Thoracic aorta (tissue), 2 donors: Measurements from ENCODE around the gene XPOT. TPM values are rescaled to one million over a fixed set of nuclear protein-coding genes. Genes with fewer than 3 reads are reported as not detected.

Experiments
- ATAC-seq: fragments of 150-250 bp; one replicate; pipeline ENCODE4 v1.8.0; 2017; ENCODE audit warnings: low read depth; ENCODE audit not compliant: insufficient number of reproducible peaks, low FRiP score
- DNase-seq: peaks from one replicate; pipeline ENCODE4 v3.0.0-alpha.2; 2020; ENCODE audit warnings: low spot score
- H3K27ac ChIP-seq, 2 donors: fragments of 200-600 bp; sonication (generic); 1 replicate in 1 of 2; 2 replicates in 1 of 2; pipeline ENCODE4 v1.5.1; 2016; ENCODE audit warnings: mild to moderate bottlenecking in 2 of 2, moderate library complexity in 2 of 2
- H3K27me3 ChIP-seq: fragments of 200-600 bp; sonication (generic); replicated peaks from 2 replicates; pipeline ENCODE4 v1.6.0; 2016; ENCODE audit warnings: mild to moderate bottlenecking; ENCODE audit not compliant: insufficient read depth
- H3K36me3 ChIP-seq: fragments of 200-600 bp; sonication (generic); one replicate; pipeline ENCODE4 v1.5.1; 2016
- H3K4me1 ChIP-seq, 2 donors: fragments of 200-600 bp; sonication (generic); 1 replicate in 1 of 2; 2 replicates in 1 of 2; pipeline versions ENCODE4 v1.5.1 to v1.6.0; 2016; ENCODE audit warnings: low read depth in 2 of 2, mild to moderate bottlenecking in 1 of 2; ENCODE audit not compliant: control insufficient read depth in 1 of 2
- H3K4me3 ChIP-seq: fragments of 200-600 bp; sonication (generic); 2 replicates; pipeline ENCODE4 v1.5.1; 2016; ENCODE audit warnings: mild to moderate bottlenecking
- H3K9me3 ChIP-seq: fragments of 200-600 bp; sonication (generic); 2 replicates; pipeline ENCODE4 v1.5.1; 2016
- CTCF ChIP-seq: fragments of 200-600 bp; sonication (generic); IDR thresholded peaks from one replicate; pipeline ENCODE4 v1.5.1; 2019; ENCODE audit warnings: antibody characterized with exemption
- total RNA-seq, 2 donors: library from RNA; depleted of rRNA; stranded (reverse); fragments of >200 nt; gene quantifications; one replicate each; pipeline versions ENCODE4 v1.1.0 to v1.2.3, GENCODE V29; 2016

The XPOT gene
- total RNA-seq, 2 donors from 2014 or later, result 50.1 to 53.0 TPM

- peaks cover 49% of the 10 kb centered on the region for H3K36me3 ChIP-seq
- no peak overlapping the region for H3K4me3 ChIP-seq
- no peaks in the 10 kb centered on the region for H3K27me3 ChIP-seq
- no peak for TF ChIP-seq CTCF
- H3K9me3 ChIP-seq, result no peaks in the 10 kb centered on the region
- DNase-seq (no peak), ATAC-seq (no peak)
- H3K27ac ChIP-seq, result no peak overlapping the region
- no peaks in the 10 kb centered on the region for H3K4me1 ChIP-seq
Measured at GRCh38 chr12:64433915-64434314, 29.7 kb downstream of the XPOT start.

- Histone ChIP-seq H3K27ac (no peak overlapping the region), H3K36me3 (peaks cover 23% of the 10 kb centered on the region), H3K27me3 (no peaks in the 10 kb centered on the region), H3K9me3 (no peaks in the 10 kb centered on the region), H3K4me3 (no peak overlapping the region), H3K4me1 (no peaks in the 10 kb centered on the region)
- no peak for DNase-seq
- ATAC-seq, result no peak
- TF ChIP-seq CTCF, result no peak
Measured at GRCh38 chr12:64440100-64440499, 35.9 kb downstream of the XPOT start.

- H3K27ac ChIP-seq, result no peak overlapping the region
- no peak overlapping the region for H3K4me3 ChIP-seq
- TF ChIP-seq CTCF, result no peak
- DNase-seq, result no peak
- no peak for ATAC-seq
- no peaks in the 10 kb centered on the region for H3K9me3 ChIP-seq
- no peaks in the 10 kb centered on the region for H3K4me1 ChIP-seq
- H3K36me3 ChIP-seq, result peaks cover 22% of the 10 kb centered on the region
- no peaks in the 10 kb centered on the region for H3K27me3 ChIP-seq
Measured at GRCh38 chr12:64445490-64445889, 41.3 kb downstream of the XPOT start.

GRCh38 chr12:64446295-64446694, 42.1 kb downstream of the XPOT start:
- Histone ChIP-seq H3K36me3 (peaks cover 22% of the 10 kb centered on the region), H3K27me3 (no peaks in the 10 kb centered on the region), H3K4me3 (no peak overlapping the region), H3K4me1 (peaks cover 0 to 7% of the 10 kb centered on the region in 2 donors), H3K9me3 (no peaks in the 10 kb centered on the region), H3K27ac (no peak overlapping the region)
- TF ChIP-seq CTCF, result no peak
- ATAC-seq (no peak), DNase-seq (no peak)

- no peak for DNase-seq
- TF ChIP-seq CTCF, result no peak
- peaks cover 8% of the 10 kb centered on the region for H3K36me3 ChIP-seq
- no peaks in the 10 kb centered on the region for H3K9me3 ChIP-seq
- no peaks in the 10 kb centered on the region for H3K27me3 ChIP-seq
- H3K4me3 ChIP-seq, result no peak overlapping the region
- peaks cover 7 to 13% of the 10 kb centered on the region in 2 donors for H3K4me1 ChIP-seq
- H3K27ac ChIP-seq, result no peak overlapping the region
- no peak for ATAC-seq
Measured at GRCh38 chr12:64450057-64450640, 46.0 kb downstream of the XPOT start.
